Breast epithelium (tissue), 4 donors: Measurements from ENCODE around the gene MRTFB. TPM values are rescaled to one million over a fixed set of nuclear protein-coding genes. Genes with fewer than 3 reads are reported as not detected.

Experiments used
- DNase-seq, 2 donors: peaks; one replicate each; pipeline ENCODE4 v3.0.0-alpha.2; 2019; ENCODE audit warnings: low spot score in 2 of 2
- H3K27ac ChIP-seq, 2 donors: fragments of 200-600 bp; sonication (generic) in 1 of 2; one replicate each; pipeline ENCODE4 v1.5.1; 2016 to 2019; ENCODE audit warnings: mild to moderate bottlenecking in 1 of 2
- H3K27me3 ChIP-seq, 2 donors: fragments of 200-600 bp; sonication (generic) in 1 of 2; one replicate each; pipeline versions ENCODE4 v1.5.1 to v1.6.0; 2017 to 2019; ENCODE audit warnings: control low read depth in 1 of 2, mild to moderate bottlenecking in 1 of 2
- H3K36me3 ChIP-seq: fragments of 200-600 bp; one replicate; pipeline ENCODE4 v1.5.1; 2019
- H3K4me1 ChIP-seq, 2 donors: fragments of 200-600 bp; sonication (generic); one replicate each; pipeline ENCODE4 v1.5.1; 2016 to 2019; ENCODE audit warnings: control low read depth in 1 of 2
- H3K4me3 ChIP-seq, 3 donors: fragments of 200-600 bp; sonication (generic); 1 replicate in 2 of 3; 2 replicates in 1 of 3; pipeline ENCODE4 v1.5.1; 2016 to 2019; ENCODE audit warnings: mild to moderate bottlenecking in 3 of 3, moderate library complexity in 2 of 3
- H3K9me3 ChIP-seq, 2 donors: fragments of 200-600 bp; sonication (generic) in 1 of 2; one replicate each; pipeline ENCODE4 v1.5.1; 2016 to 2019; ENCODE audit warnings: control low read depth in 1 of 2
- POLR2A ChIP-seq: fragments of 450-650 bp; IDR thresholded peaks from one replicate; pipeline ENCODE4 v1.6.1; 2016; ENCODE audit warnings: antibody characterized with exemption, mild to moderate bottlenecking, moderate library complexity
- POLR2AphosphoS5 ChIP-seq, 3 donors: sonication (generic); formaldehyde crosslinking; IDR thresholded peaks; one replicate each; pipeline ENCODE4 v1.6.1; 2017; ENCODE audit warnings: antibody characterized with exemption in 3 of 3
- intact Hi-C: fragments of 100-400 bp; cut with DNase I; formaldehyde crosslinking; loops from one replicate; pipeline ENCODE4 v1.15.1; 2023; ENCODE audit warnings: low total_unique reads
- total RNA-seq, 3 donors: library from RNA; depleted of rRNA; stranded (reverse); fragments of >200 nt; gene quantifications; one replicate each; pipeline ENCODE4 v1.1.0, GENCODE V29; 2016
- TF ChIP-seq, protein P1 (sequence below), 3 donors: fragments of 450-650 bp; IDR thresholded peaks; one replicate each; pipeline ENCODE4 v1.5.1; 2016 to 2017; ENCODE audit warnings: antibody characterized with exemption in 3 of 3, mild to moderate bottlenecking in 3 of 3, moderate library complexity in 3 of 3

MRTFB gene
- total RNA-seq, 3 donors from 2014 or later, result 49.9 to 115 (median 83.6) TPM

DNA sequence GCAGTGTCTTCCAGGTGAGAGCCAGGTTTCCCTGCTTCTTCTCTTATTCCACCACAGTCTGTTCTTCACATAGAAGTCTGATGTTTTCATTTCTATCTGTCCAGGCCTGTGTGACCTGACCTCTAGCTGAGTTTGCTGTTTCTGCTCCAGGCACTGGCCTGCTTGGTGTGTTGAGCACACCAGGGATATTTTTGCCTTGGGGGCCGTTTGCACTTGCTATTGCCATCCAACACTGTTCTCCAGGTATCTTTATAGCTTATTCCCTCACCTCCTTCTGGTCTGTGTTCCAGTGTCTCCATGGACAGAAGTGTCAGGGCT, 41.4 kb downstream of the MRTFB start:
- peak overlapping the region; percentile 68 to 83 for H3K27ac ChIP-seq
- no peaks in the 10 kb centered on the region for H3K27me3 ChIP-seq
- intact Hi-C loops, result no loop called here
- no peaks in the 10 kb centered on the region for H3K9me3 ChIP-seq
- peaks cover 0 to 13% of the 10 kb centered on the region in 2 donors for H3K4me1 ChIP-seq
- no peaks in the 10 kb centered on the region for H3K36me3 ChIP-seq
- no peak overlapping the region for H3K4me3 ChIP-seq
- no peak for DNase-seq
- no peak for TF ChIP-seq POLR2A
- no peak for TF ChIP-seq POLR2AphosphoS5 (IDR thresholded peaks at IDR 0.05)
- TF ChIP-seq, protein P1, sequence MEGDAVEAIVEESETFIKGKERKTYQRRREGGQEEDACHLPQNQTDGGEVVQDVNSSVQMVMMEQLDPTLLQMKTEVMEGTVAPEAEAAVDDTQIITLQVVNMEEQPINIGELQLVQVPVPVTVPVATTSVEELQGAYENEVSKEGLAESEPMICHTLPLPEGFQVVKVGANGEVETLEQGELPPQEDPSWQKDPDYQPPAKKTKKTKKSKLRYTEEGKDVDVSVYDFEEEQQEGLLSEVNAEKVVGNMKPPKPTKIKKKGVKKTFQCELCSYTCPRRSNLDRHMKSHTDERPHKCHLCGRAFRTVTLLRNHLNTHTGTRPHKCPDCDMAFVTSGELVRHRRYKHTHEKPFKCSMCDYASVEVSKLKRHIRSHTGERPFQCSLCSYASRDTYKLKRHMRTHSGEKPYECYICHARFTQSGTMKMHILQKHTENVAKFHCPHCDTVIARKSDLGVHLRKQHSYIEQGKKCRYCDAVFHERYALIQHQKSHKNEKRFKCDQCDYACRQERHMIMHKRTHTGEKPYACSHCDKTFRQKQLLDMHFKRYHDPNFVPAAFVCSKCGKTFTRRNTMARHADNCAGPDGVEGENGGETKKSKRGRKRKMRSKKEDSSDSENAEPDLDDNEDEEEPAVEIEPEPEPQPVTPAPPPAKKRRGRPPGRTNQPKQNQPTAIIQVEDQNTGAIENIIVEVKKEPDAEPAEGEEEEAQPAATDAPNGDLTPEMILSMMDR (IDR thresholded peaks at IDR 0.05), result no peak

DNA sequence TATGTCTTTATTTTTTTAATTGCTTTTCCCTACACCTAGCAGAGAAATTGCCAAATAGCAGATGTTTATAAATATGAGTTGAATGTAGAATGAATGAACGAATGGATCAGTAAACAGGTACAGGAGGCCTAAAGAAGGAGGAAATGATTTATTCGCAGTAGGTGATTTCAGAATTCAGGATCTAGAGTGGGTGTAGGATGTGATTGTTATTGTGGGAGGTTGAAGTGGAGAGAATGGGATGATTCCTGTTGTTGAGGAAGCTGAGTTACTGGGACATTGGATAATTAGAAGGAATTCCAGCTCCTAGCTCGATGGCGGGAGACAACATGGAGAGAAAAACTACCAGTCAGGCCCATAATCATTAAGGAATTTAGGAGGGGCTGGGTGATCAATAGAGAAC, 42.2 kb downstream of the MRTFB start:
- Histone ChIP-seq H3K4me3 (no peak overlapping the region), H3K27ac (peak overlapping the region; percentile 68 to 70), H3K4me1 (peaks cover 0 to 13% of the 10 kb centered on the region in 2 donors), H3K36me3 (no peaks in the 10 kb centered on the region), H3K9me3 (no peaks in the 10 kb centered on the region), H3K27me3 (no peaks in the 10 kb centered on the region)
- TF ChIP-seq POLR2AphosphoS5 (IDR thresholded peaks at IDR 0.05) (no peak), POLR2A (no peak)
- TF ChIP-seq, protein P1 (IDR thresholded peaks at IDR 0.05), result no peak
- intact Hi-C loops, result no loop called here
- no peak for DNase-seq

DNA sequence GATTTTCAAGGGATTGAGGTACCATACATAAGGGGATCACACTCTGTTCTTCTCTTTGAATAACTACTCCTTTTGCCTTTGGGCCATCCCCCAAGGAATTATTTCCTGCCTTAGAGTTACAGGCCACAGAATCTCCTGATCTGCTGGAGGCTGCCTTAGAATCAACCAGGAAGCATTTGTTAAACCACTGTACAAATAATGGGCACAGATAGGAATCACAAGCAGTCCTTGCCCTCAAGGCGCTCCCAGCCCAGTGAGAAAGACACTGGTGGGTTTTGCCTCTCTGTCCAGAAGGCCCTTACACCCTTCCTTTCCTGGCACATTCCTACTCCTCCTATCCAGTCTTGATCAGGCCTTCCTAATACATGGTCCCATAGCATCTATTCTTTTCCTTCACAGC, 45.9 kb downstream of the MRTFB start:
- Histone ChIP-seq H3K4me1 (peaks cover 0 to 5% of the 10 kb centered on the region in 2 donors), H3K27ac (peak overlapping the region; percentile 9 to 61), H3K36me3 (no peaks in the 10 kb centered on the region), H3K27me3 (no peaks in the 10 kb centered on the region), H3K9me3 (no peaks in the 10 kb centered on the region), H3K4me3 (no peak overlapping the region)
- DNase-seq, result no peak
- no peak for TF ChIP-seq POLR2AphosphoS5 (IDR thresholded peaks at IDR 0.05)
- TF ChIP-seq, protein P1 (IDR thresholded peaks at IDR 0.05), result no peak
- intact Hi-C loops, result no loop called here

DNA sequence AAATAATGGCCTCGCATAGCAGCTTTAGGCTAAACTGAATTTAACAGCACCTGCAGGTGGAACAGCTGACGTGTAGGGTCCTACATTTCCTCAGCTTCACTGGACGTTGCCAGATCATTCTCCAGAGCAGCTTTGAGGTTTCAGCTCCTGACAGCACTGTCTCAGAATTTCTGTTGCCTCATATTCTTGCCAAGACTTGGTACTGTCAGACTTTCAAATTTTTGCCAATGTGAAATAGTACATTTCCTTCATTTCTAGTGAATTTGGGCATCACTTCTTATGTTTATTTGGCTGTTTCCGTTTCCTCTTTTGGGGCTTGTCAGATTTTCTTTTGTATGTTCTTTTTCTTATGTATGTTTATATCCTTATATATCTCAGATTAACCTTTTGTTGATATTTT, 48.7 kb downstream of the MRTFB start:
- Histone ChIP-seq H3K9me3 (no peaks in the 10 kb centered on the region), H3K27ac (no peak overlapping the region), H3K4me1 (peaks cover 0 to under 1% of the 10 kb centered on the region in 2 donors), H3K36me3 (no peaks in the 10 kb centered on the region), H3K27me3 (no peaks in the 10 kb centered on the region), H3K4me3 (no peak overlapping the region)
- no peak for DNase-seq
- no peak for TF ChIP-seq POLR2AphosphoS5 (IDR thresholded peaks at IDR 0.05)
- no peak for TF ChIP-seq POLR2A
- TF ChIP-seq, protein P1 (IDR thresholded peaks at IDR 0.05), result no peak
- intact Hi-C loops, result no loop called here

DNA sequence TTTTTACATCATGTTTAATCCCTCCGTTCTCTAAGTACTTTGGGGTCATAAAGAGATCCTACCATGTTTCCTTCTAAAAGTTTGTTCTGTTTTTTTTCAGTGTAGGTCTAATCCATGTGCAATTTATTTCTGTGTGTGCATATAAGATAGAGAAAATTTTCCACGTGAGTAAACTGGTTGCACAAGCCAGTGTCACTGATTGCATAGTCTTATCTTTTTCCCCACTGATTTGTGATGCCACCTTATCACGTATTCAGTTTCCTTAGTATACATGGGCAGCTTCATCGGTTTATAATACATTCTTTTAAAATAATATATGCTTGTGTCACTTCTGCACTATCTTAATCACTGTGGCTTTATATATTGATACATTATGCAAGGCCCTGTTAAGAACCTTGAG, 49.2 kb downstream of the MRTFB start:
- intact Hi-C loops, result no loop called here
- Histone ChIP-seq H3K4me1 (peaks cover 0 to 6% of the 10 kb centered on the region in 2 donors), H3K27ac (no peak overlapping the region), H3K36me3 (no peaks in the 10 kb centered on the region), H3K9me3 (no peaks in the 10 kb centered on the region), H3K4me3 (no peak overlapping the region), H3K27me3 (no peaks in the 10 kb centered on the region)
- DNase-seq, result no peak
- TF ChIP-seq POLR2A (no peak), POLR2AphosphoS5 (IDR thresholded peaks at IDR 0.05) (no peak)
- TF ChIP-seq, protein P1 (IDR thresholded peaks at IDR 0.05), result no peak
